UCSD-AML1 (cell line): Measurements from ENCODE around the gene TRPV5.
A peak's percentile ranks its signal among the peaks of the same experiment; 100 is the strongest.

Experiments used
- DNase-seq: peaks from one replicate; lab custom pipeline; 2025; ENCODE audit not compliant: unreplicated experiment; lab: John Stamatoyannopoulos, UW

The TRPV5 gene

GRCh38 chr7:142872106-142872675 lies 61.4 kb downstream of the TRPV5 start:
- peak; percentile 53 for DNase-seq

GRCh38 chr7:142871260-142872105 lies 62.1 kb downstream of the TRPV5 start:
- no peak for DNase-seq

- no peak for DNase-seq
Measured at GRCh38 chr7:142870566-142871259, 62.8 kb downstream of the TRPV5 start.

GRCh38 chr7:142870147-142870559 lies 63.4 kb downstream of the TRPV5 start:
- no peak for DNase-seq

- DNase-seq: no peak
Measured at GRCh38 chr7:142869434-142869833, 64.1 kb downstream of the TRPV5 start.

- DNase-seq: no peak
Measured at GRCh38 chr7:142868986-142869415, 64.5 kb downstream of the TRPV5 start.

- DNase-seq: no peak
Measured at GRCh38 chr7:142868188-142868985, 65.2 kb downstream of the TRPV5 start.

GRCh38 chr7:142867398-142868187 lies 66.0 kb downstream of the TRPV5 start:
- DNase-seq: no peak

- DNase-seq: no peak
Measured at GRCh38 chr7:142867097-142867378, 66.5 kb downstream of the TRPV5 start.

GRCh38 chr7:142866361-142867096 lies 67.0 kb downstream of the TRPV5 start:
- no peak for DNase-seq

- DNase-seq: peak; percentile 11
Measured at GRCh38 chr7:142865766-142866165, 67.8 kb downstream of the TRPV5 start.

- no peak for DNase-seq
Measured at GRCh38 chr7:142864980-142865747, 68.4 kb downstream of the TRPV5 start.

GRCh38 chr7:142863891-142864685 lies 69.5 kb downstream of the TRPV5 start:
- no peak for DNase-seq

GRCh38 chr7:142862786-142863400 lies 70.7 kb downstream of the TRPV5 start:
- no peak for DNase-seq

- DNase-seq: no peak
Measured at GRCh38 chr7:142862351-142862750, 71.2 kb downstream of the TRPV5 start.

GRCh38 chr7:142860968-142861367 lies 72.6 kb downstream of the TRPV5 start:
- DNase-seq: no peak

GRCh38 chr7:142859829-142860228 lies 73.7 kb downstream of the TRPV5 start:
- DNase-seq: no peak

- no peak for DNase-seq
Measured at GRCh38 chr7:142859411-142859810, 74.1 kb downstream of the TRPV5 start.
